Spinal cord (tissue), 10 donors: ENCODE results near the gene GALNT12. TPM values are rescaled to one million over a fixed set of nuclear protein-coding genes. Genes with fewer than 3 reads are reported as not detected.

Source experiments
- DNase-seq, 6 donors: peaks; one replicate each; pipeline versions ENCODE4 v3.0.0 to v3.0.0-alpha.2; 2013 to 2015; ENCODE audit warnings: low spot score in 6 of 6, low read depth in 4 of 6
- H3K27ac ChIP-seq: one replicate; pipeline ENCODE4 v1.5.1; 2013; ENCODE audit warnings: low read depth, low read length, control low read depth
- H3K27me3 ChIP-seq: one replicate; pipeline ENCODE4 v1.6.1; 2013; ENCODE audit warnings: low read length; ENCODE audit not compliant: control insufficient read depth, insufficient read depth
- H3K36me3 ChIP-seq: one replicate; pipeline ENCODE4 v1.6.1; 2013; ENCODE audit warnings: low read length; ENCODE audit not compliant: control insufficient read depth, insufficient read depth
- H3K4me1 ChIP-seq: one replicate; pipeline ENCODE4 v1.6.1; 2013; ENCODE audit warnings: low read length; ENCODE audit not compliant: control insufficient read depth, insufficient read depth
- H3K4me3 ChIP-seq: one replicate; pipeline ENCODE4 v1.5.1; 2013; ENCODE audit warnings: low read depth, low read length, control low read depth
- H3K9me3 ChIP-seq: one replicate; pipeline ENCODE4 v1.6.1; 2013; ENCODE audit warnings: low read length; ENCODE audit not compliant: control insufficient read depth, insufficient read depth
- WGBS: methylation state at CpG from one replicate; pipeline ENCODE4 v1.1.5; 2013; ENCODE audit warnings: missing lambda C conversion rate; ENCODE audit not compliant: insufficient coverage; 5-methylcytosine and 5-hydroxymethylcytosine counted together
- polyA plus RNA-seq, 2 donors: library from polyadenylated mRNA; unstranded; fragments of 120-200 nt; gene quantifications; one replicate each; pipeline ENCODE4 v1.2.1, GENCODE V29; 2013; ENCODE audit not compliant: insufficient read length in 2 of 2
- total RNA-seq, 2 donors: library from RNA; depleted of rRNA in 1 of 2; stranded (reverse); fragments of 120-200 nt in 1 of 2; fragments of >200 nt in 1 of 2; gene quantifications; one replicate each; pipeline versions ENCODE4 v1.2.3 to v1.2.4, GENCODE V29; 2013 to 2014
- donor health status: healthy.

GALNT12 gene
- total and polyA plus RNA-seq, 4 donors: 2.6 to 7.6 (median 5.6) TPM

DNA sequence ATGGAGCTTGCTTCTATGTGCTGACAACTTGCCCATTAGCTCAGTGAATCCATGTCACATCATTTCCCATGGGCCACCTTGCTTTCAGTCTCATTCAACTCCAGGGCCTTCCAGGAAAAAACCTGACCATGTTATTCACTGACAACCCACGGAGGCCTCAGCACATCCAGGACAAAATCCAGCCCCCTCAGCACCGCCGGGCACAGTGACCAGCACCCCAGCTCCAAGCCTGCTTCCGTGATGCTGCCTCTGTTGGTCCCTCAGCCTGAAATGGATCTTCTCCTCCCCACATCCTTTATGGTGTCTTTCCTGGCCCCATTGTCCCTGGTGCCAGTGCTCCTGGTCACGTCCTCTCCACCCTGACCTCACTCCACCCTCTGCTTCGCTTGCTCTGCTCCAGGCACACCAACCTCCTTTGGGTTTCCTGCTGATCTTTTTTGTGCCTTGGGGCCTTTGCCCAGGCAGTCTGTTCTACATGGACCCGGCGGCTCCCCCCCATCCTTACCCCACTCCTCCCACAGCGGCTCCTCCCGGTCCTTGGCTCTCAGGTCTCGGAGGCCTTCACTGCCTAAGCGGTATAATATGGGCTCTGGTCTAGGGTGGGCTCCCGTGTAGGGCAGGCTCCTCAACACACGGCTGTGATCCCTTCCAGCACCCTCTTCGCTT lies 36.1 kb upstream of the GALNT12 start:
- Histone ChIP-seq H3K27me3 (no peaks in the 10 kb centered on the region), H3K27ac (no peak overlapping the region), H3K4me1 (no peaks in the 10 kb centered on the region), H3K4me3 (no peak overlapping the region), H3K9me3 (no peaks in the 10 kb centered on the region), H3K36me3 (peaks cover 66% of the 10 kb centered on the region)
- no peak for DNase-seq
- 97% methylated on average over 10 of the region's 15 CpGs for WGBS

- Histone ChIP-seq H3K27ac (no peak overlapping the region), H3K9me3 (no peaks in the 10 kb centered on the region), H3K4me1 (no peaks in the 10 kb centered on the region), H3K36me3 (peaks cover 60% of the 10 kb centered on the region), H3K27me3 (no peaks in the 10 kb centered on the region), H3K4me3 (no peak overlapping the region)
- no peak for DNase-seq
- 90% methylated on average over 10 of the region's 13 CpGs for whole genome bisulfite sequencing
These were observed 34.9 kb upstream of the GALNT12 start for GRCh38 chr9:98772364-98773155.

DNA sequence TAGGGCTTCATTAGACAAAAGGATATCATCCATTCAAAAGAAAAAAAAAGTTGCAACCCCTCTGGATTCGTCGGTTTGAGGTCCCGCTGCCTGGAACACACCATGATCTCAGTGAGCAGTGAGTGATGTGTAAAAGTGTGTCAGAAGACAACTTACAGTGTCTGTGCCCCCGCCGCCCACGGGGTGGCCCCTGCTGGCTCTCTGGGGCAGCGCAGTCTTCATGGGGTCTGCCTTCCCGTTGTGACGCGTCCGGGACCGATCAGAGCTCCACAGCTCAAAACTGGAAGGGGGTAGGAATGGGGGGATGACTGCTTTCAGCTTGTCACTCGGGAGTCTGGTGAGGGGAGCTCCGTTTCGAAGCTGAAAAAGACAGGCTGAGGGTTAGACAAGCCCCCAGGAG lies 33.7 kb upstream of the GALNT12 start:
- DNase-seq: no peak
- Histone ChIP-seq H3K4me3 (no peak overlapping the region), H3K9me3 (no peaks in the 10 kb centered on the region), H3K27me3 (no peaks in the 10 kb centered on the region), H3K4me1 (peaks cover 4% of the 10 kb centered on the region), H3K36me3 (peaks cover 55% of the 10 kb centered on the region), H3K27ac (no peak overlapping the region)
- 94% methylated on average over 12 of the region's 15 CpGs for WGBS

- Histone ChIP-seq H3K27me3 (no peaks in the 10 kb centered on the region), H3K27ac (no peak overlapping the region), H3K36me3 (peaks cover 56% of the 10 kb centered on the region), H3K4me1 (peaks cover 9% of the 10 kb centered on the region), H3K9me3 (no peaks in the 10 kb centered on the region), H3K4me3 (no peak overlapping the region)
- no peak for DNase-seq
- WGBS: 86% methylated on average over 7 of the region's 9 CpGs
These were observed 32.7 kb upstream of the GALNT12 start for GRCh38 chr9:98774746-98775145.

DNA sequence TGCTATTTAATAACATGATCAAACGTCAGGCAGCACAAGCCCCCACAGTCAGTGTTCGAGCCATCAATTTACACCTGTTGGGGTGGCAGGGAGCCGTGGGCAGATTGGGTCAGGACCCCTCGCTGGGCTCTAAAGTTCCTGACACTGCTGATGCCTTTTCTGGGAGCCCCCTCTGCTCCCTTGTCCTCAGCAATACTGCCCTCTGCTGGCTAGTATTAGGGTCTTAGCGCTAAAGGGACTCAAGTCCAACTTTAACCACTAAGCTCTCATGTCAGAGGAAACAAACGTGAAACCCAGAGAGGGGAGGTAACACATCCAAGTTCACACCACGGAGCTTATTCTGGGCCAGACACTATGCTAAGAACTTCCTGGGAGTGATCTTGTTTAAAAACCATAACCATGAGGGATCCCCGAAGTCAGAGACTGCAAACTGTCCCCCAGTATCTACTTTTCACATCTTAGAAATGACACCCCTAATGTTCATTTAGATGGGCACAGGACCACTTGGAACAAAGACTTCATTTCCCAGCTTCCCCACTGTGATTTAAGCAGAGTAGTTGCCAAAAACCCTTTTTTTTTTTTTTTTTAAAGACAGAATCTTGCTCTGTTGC lies 31.5 kb upstream of the GALNT12 start:
- Histone ChIP-seq H3K27me3 (no peaks in the 10 kb centered on the region), H3K4me1 (peaks cover 9% of the 10 kb centered on the region), H3K36me3 (peaks cover 56% of the 10 kb centered on the region), H3K9me3 (no peaks in the 10 kb centered on the region), H3K4me3 (no peak overlapping the region), H3K27ac (no peak overlapping the region)
- 27% methylated on average over 7 of the region's 8 CpGs for WGBS
- DNase-seq: peak in 5 of 6 donors; percentile 62 to 94 (median 71)

DNA sequence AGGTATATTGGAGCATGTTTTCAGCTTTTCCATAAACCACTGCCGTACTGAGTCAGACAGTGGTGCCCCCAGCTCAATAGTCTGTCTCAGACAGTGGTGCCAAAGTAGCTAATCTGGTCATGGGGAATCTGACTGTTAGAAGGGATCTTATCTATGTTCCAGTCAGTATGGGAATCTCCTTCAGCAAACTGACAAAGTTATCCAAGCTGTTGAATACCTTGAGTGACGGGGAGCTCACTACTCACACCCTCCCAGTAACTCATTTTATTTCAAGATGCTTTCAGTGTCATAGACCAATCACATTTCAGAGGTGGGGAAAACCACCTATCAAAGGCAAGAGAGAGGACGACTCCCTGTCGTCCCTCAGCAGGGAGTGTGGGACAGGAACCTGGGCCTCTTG lies 29.9 kb upstream of the GALNT12 start:
- Histone ChIP-seq H3K4me1 (peaks cover 9% of the 10 kb centered on the region), H3K9me3 (no peaks in the 10 kb centered on the region), H3K4me3 (no peak overlapping the region), H3K27ac (no peak overlapping the region), H3K36me3 (peaks cover 55% of the 10 kb centered on the region), H3K27me3 (no peaks in the 10 kb centered on the region)
- DNase-seq: no peak
- WGBS: 100% methylated on average over 2 of the region's 4 CpGs

DNA sequence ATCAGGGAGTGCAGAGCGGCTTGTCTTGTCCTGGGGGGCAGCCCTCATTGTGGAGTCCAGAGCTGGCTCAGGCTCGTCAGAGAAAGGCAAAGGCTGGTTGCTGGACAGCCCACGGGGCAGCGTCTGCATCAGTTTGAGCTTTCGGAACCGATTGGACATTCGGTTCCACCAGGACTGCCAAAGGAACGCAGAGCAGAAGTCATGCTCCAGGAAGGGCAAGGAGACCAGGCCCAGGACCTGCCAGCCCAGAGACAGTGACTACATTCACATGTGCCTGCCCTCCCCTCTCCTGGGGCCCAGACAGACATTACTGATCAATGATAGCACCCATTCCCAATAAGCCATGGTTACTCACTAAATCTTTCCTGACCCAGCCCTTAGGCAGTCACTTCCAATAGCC lies 29.2 kb upstream of the GALNT12 start:
- WGBS: 97% methylated on average over 8 of the region's 8 CpGs
- no peak overlapping the region for H3K27ac ChIP-seq

DNA sequence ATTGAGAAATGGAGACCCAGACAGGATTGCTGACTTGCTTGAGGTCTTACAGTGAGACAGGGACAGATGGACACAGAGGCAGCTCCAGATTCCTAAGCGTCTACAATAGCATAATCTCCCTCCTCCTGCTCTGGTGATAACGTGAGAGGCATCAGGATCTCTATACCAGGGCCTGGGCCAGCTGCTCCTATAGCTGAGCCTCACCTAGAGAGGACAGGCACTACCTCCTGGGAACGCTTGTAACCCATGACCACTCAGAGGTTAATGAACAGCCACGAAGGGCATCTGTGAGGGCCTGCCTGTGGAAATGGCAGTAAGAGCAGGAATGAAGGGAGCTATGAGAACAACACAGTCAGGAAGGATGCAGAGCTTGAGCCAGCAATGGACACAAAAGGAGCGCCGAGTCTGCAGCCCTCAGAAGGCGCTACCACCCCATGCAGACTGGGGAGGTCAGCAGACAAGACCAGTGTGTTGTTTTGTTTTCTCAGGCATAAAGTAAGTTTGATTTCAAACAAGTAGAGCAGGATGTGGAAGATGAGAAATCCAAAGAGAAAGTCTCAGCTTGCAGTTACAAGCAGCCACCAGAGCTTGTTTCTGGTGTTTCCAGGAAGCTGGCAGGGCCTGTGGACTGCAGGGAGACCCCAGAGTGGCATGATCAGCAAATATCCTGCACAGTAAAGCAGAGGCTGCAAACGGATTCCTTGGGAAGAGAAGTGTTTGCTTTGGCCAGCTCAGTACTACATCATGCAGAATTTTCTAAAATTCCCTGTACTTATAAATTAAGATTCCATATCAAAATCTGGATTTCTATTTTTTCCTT lies 28.5 kb upstream of the GALNT12 start:
- H3K27me3 ChIP-seq: no peaks in the 10 kb centered on the region
- H3K27ac ChIP-seq: peak overlapping the region; percentile 7
- WGBS: 43% methylated on average over 7 of the region's 8 CpGs
- H3K9me3 ChIP-seq: no peaks in the 10 kb centered on the region
- peaks cover 9% of the 10 kb centered on the region for H3K4me1 ChIP-seq
- no peak overlapping the region for H3K4me3 ChIP-seq
- peak in 2 of 6 donors; percentile 35 to 48 for DNase-seq
- H3K36me3 ChIP-seq: peaks cover 50% of the 10 kb centered on the region

More for the DNA sequence above, 29.2 kb upstream of the GALNT12 start:
- Histone ChIP-seq H3K27me3 (no peaks in the 10 kb centered on the region), H3K9me3 (no peaks in the 10 kb centered on the region), H3K36me3 (peaks cover 53% of the 10 kb centered on the region), H3K4me1 (peaks cover 9% of the 10 kb centered on the region), H3K4me3 (no peak overlapping the region)
- DNase-seq: no peak

GRCh38 chr9:98780059-98780749 lies 27.3 kb upstream of the GALNT12 start:
- no peaks in the 10 kb centered on the region for H3K9me3 ChIP-seq
- peaks cover 9% of the 10 kb centered on the region for H3K4me1 ChIP-seq
- no peaks in the 10 kb centered on the region for H3K27me3 ChIP-seq
- peaks cover 43% of the 10 kb centered on the region for H3K36me3 ChIP-seq
- H3K27ac ChIP-seq: no peak overlapping the region
- DNase-seq: no peak
- WGBS: 96% methylated on average over 8 of the region's 11 CpGs
- H3K4me3 ChIP-seq: no peak overlapping the region
